ENCODE measurements around the gene ZBTB7C.

The ZBTB7C gene

DNA sequence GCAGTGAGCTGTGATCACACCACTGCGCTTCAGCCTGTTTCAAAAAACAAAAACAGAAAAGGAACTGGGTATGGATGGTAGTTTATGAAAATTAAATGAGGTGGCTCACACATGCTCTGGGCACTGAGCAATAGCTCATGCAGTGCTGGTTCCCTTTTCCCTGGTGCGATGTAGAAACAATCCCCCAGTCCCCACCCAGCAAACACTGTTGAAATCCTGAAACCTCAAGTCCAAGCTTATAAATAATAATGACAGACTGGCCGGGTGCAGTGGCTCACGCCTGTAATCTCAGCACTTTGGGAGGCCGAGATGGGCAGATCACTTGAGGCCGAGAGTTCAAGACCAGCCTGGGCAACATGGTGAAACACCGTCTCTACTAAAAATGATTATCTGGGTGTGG lies 423.3 kb downstream of the ZBTB7C start:
- in situ Hi-C loops (cut with HindIII; ENCODE audit: low sequenced_read_pairs): no loop called here
- no peak for DNase-seq (ENCODE audit: low read depth)

GRCh38 chr18:47984991-47985390 lies 424.2 kb downstream of the ZBTB7C start:
- no peak for TF ChIP-seq CTCF (IDR thresholded peaks at IDR 0.05; ENCODE audit: low read depth, low read length, missing control alignments)
- H3K4me3 ChIP-seq (ENCODE audit: low read depth, low read length): no peak overlapping the region
- no peak for DNase-seq (ENCODE audit: low read depth)
- in situ Hi-C loops (cut with HindIII; ENCODE audit: low sequenced_read_pairs): no loop called here

More for the DNA sequence above, 423.3 kb downstream of the ZBTB7C start:
- H3K4me3 ChIP-seq (ENCODE audit: low read depth, low read length): no peak overlapping the region
- no peak for TF ChIP-seq CTCF (IDR thresholded peaks at IDR 0.05; ENCODE audit: low read depth, low read length, missing control alignments)

DNA sequence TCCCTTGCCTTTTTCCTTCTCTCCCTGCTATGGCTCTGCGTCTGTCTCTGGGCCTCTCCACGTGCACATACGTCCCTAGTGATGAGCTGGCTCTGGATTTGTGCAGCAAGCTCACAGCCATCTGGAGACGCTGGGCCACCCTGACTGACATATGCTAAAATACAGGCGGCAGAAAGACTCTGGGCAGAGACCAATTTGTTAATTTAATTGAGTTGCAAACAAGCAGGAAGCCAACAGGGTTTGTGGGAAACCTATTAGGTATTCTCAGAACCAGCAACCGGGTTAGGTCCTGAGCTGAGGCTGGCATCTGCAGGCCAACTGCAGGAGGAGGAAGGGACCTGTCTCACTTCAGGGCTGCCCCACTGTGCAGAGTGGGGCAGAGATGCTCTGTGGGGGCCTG lies 425.2 kb downstream of the ZBTB7C start:
- no peak for TF ChIP-seq CTCF (IDR thresholded peaks at IDR 0.05; ENCODE audit: low read depth, low read length, missing control alignments)
- no peak overlapping the region for H3K4me3 ChIP-seq (ENCODE audit: low read depth, low read length)
- in situ Hi-C loops (cut with HindIII; ENCODE audit: low sequenced_read_pairs): no loop called here
- no peak for DNase-seq (ENCODE audit: low read depth)

- in situ Hi-C loops (cut with HindIII; ENCODE audit: low sequenced_read_pairs): no loop called here
- H3K4me3 ChIP-seq (ENCODE audit: low read depth, low read length): no peak overlapping the region
- TF ChIP-seq CTCF (IDR thresholded peaks at IDR 0.05; ENCODE audit: low read depth, low read length, missing control alignments): no peak
- DNase-seq (ENCODE audit: low read depth): no peak
These were observed 426.1 kb downstream of the ZBTB7C start for GRCh38 chr18:47983055-47983454.

GRCh38 chr18:47981830-47982229 lies 427.4 kb downstream of the ZBTB7C start:
- in situ Hi-C loops (cut with HindIII; ENCODE audit: low sequenced_read_pairs): no loop called here
- DNase-seq (ENCODE audit: low read depth): no peak
- H3K4me3 ChIP-seq (ENCODE audit: low read depth, low read length): no peak overlapping the region
- TF ChIP-seq CTCF (IDR thresholded peaks at IDR 0.05; ENCODE audit: low read depth, low read length, missing control alignments): no peak

- in situ Hi-C loops (cut with HindIII; ENCODE audit: low sequenced_read_pairs): no loop called here
- H3K4me3 ChIP-seq (ENCODE audit: low read depth, low read length): no peak overlapping the region
- DNase-seq (ENCODE audit: low read depth): no peak
- no peak for TF ChIP-seq CTCF (IDR thresholded peaks at IDR 0.05; ENCODE audit: low read depth, low read length, missing control alignments)
These were observed 427.9 kb downstream of the ZBTB7C start for GRCh38 chr18:47981320-47981719.
